CD4-positive, alpha-beta T cell (primary cell): ENCODE data around the gene OSBPL10. TPM values are rescaled to one million over a fixed set of nuclear protein-coding genes. Genes with fewer than 3 reads are reported as not detected.

Experiments
- ATAC-seq: fragments of 200-7000 bp; cut with Tn5 transposase; one replicate; pipeline ENCODE4 v1.10.0; 2022; ENCODE audit warnings: mild to moderate bottlenecking; ENCODE audit not compliant: poor library complexity
- CTCF ChIA-PET: fragments of 350-600 bp; sonication (Branson Sonifier 250); formaldehyde crosslinking; loops from one replicate; lab custom pipeline; 2021; ENCODE audit warnings: antibody characterized with exemption, inconsistent platforms; lab: Charles Lee
- POLR2A ChIA-PET: fragments of 350-600 bp; sonication (Branson Sonifier 250); formaldehyde crosslinking; loops from one replicate; lab custom pipeline; 2021; ENCODE audit warnings: antibody characterized with exemption, inconsistent platforms; lab: Charles Lee
- DNase-seq, 14 experiments: peaks; one replicate each; pipeline ENCODE4 v3.0.0-alpha.2; 2013 to 2020; ENCODE audit warnings: mixed read lengths in 2 of 14
- H3K27ac ChIP-seq, 2 donors: one replicate each; pipeline versions ENCODE4 v1.5.1 to v1.7.0; 2013; ENCODE audit warnings: low read length in 2 of 2, low read depth in 1 of 2, mild to moderate bottlenecking in 1 of 2
- H3K27me3 ChIP-seq, 2 experiments: 1 replicate in 1 of 2; 2 replicates in 1 of 2; pipeline versions ENCODE4 v1.6.1 to v1.7.0; 2013; ENCODE audit warnings: low read length in 2 of 2, control low read depth in 1 of 2, mild to moderate bottlenecking in 1 of 2, moderate library complexity in 1 of 2; ENCODE audit not compliant: insufficient read depth in 2 of 2, control insufficient read depth in 1 of 2
- H3K36me3 ChIP-seq: one replicate; pipeline ENCODE4 v1.6.1; 2013; ENCODE audit warnings: low read length, control low read depth; ENCODE audit not compliant: insufficient read depth
- H3K4me1 ChIP-seq: one replicate; pipeline ENCODE4 v1.6.1; 2013; ENCODE audit warnings: low read length, control low read depth; ENCODE audit not compliant: insufficient read depth
- H3K4me3 ChIP-seq: one replicate; pipeline ENCODE4 v1.5.1; 2013; ENCODE audit warnings: mild to moderate bottlenecking, low read length, moderate library complexity
- H3K9me3 ChIP-seq, 2 experiments: 1 replicate in 1 of 2; 2 replicates in 1 of 2; pipeline versions ENCODE4 v1.6.1 to v1.7.0; 2013; ENCODE audit warnings: low read length in 2 of 2, mild to moderate bottlenecking in 2 of 2, control low read depth in 1 of 2, moderate library complexity in 1 of 2; ENCODE audit not compliant: control insufficient read depth in 1 of 2, insufficient read depth in 1 of 2
- H3K27ac Mint-ChIP-seq: one replicate; pipeline ENCODE4 v1.8.0; 2020; ENCODE audit warnings: mixed read lengths
- H3K27me3 Mint-ChIP-seq: one replicate; pipeline ENCODE4 v1.8.0; 2021; ENCODE audit warnings: mixed read lengths
- H3K36me3 Mint-ChIP-seq: one replicate; pipeline ENCODE4 v1.8.0; 2021; ENCODE audit warnings: low read depth, mixed read lengths
- H3K4me1 Mint-ChIP-seq: one replicate; pipeline ENCODE4 v1.8.0; 2021; ENCODE audit warnings: low read depth, mixed read lengths
- H3K4me3 Mint-ChIP-seq: one replicate; pipeline ENCODE4 v1.8.0; 2020; ENCODE audit warnings: mild to moderate bottlenecking, mixed read lengths
- H3K9me3 Mint-ChIP-seq: one replicate; pipeline ENCODE4 v1.8.0; 2020; ENCODE audit warnings: mixed read lengths
- CTCF ChIP-seq: fragments of 200-600 bp; IDR thresholded peaks from one replicate; pipeline ENCODE4 v1.8.0; 2022; ENCODE audit warnings: antibody characterized with exemption, mild to moderate bottlenecking
- intact Hi-C, 2 experiments: fragments of 100-400 bp; cut with DNase I in 1 of 2; cut with micrococcal nuclease in 1 of 2; formaldehyde crosslinking; loops; one replicate each; pipeline versions ENCODE4 v1.15.1 to v1.9.0; 2023 to 2025; cut with DNase I, micrococcal nuclease
- total RNA-seq, 174 experiments: library from RNA in 2 of 174; stranded (reverse) in 2 of 174; gene quantifications; one replicate each; pipeline ENCODE4 v1.2.3 and lab custom pipeline; 2021 to 2026

The OSBPL10 gene
- total RNA-seq, 2 experiments from 2014 or later: not detected

GRCh38 chr3:31680072-31680870, 300.8 kb downstream of the OSBPL10 start:
- CTCF ChIA-PET: no interaction called here
- no peak for ATAC-seq
- H3K36me3 ChIP-seq: no peaks in the 10 kb centered on the region

GRCh38 chr3:31676556-31676955, 304.5 kb downstream of the OSBPL10 start:
- Mint-ChIP-seq H3K9me3 (no peaks in the 10 kb centered on the region), H3K27me3 (no peaks in the 10 kb centered on the region), H3K4me1 (no peaks in the 10 kb centered on the region), H3K4me3 (no peak overlapping the region), H3K36me3 (no peaks in the 10 kb centered on the region), H3K27ac (no peak overlapping the region)
- Histone ChIP-seq H3K36me3 (no peaks in the 10 kb centered on the region), H3K27ac (no peak overlapping the region), H3K4me1 (no peaks in the 10 kb centered on the region), H3K9me3 (no peaks in the 10 kb centered on the region), H3K4me3 (no peak overlapping the region), H3K27me3 (no peaks in the 10 kb centered on the region)
- ATAC-seq (no peak), DNase-seq (no peak)
- intact Hi-C loops: no loop called here
- POLR2A ChIA-PET: no interaction called here
- CTCF ChIA-PET: interaction anchor here (1.2 kb wide), 1 partner anchor 9 kb away, joined by 3 read pairs; no protein-coding TSS in a partner anchor
- no peak for TF ChIP-seq CTCF

More at GRCh38 chr3:31680072-31680870, 300.8 kb downstream of the OSBPL10 start:
- no peaks in the 10 kb centered on the region for H3K27me3 ChIP-seq
- no peaks in the 10 kb centered on the region for H3K4me1 Mint-ChIP-seq
- intact Hi-C loops: no loop called here
- no peak overlapping the region for H3K27ac Mint-ChIP-seq
- TF ChIP-seq CTCF: no peak
- no peak overlapping the region for H3K4me3 Mint-ChIP-seq
- no peaks in the 10 kb centered on the region for H3K9me3 ChIP-seq
- no peaks in the 10 kb centered on the region for H3K9me3 Mint-ChIP-seq
- no peak overlapping the region for H3K4me3 ChIP-seq
- POLR2A ChIA-PET: no interaction called here
- no peak overlapping the region for H3K27ac ChIP-seq
- DNase-seq: no peak
- H3K4me1 ChIP-seq: no peaks in the 10 kb centered on the region
- H3K36me3 Mint-ChIP-seq: no peaks in the 10 kb centered on the region
- no peaks in the 10 kb centered on the region for H3K27me3 Mint-ChIP-seq

- no peak overlapping the region for H3K4me3 Mint-ChIP-seq
- intact Hi-C loops: no loop called here
- no peak overlapping the region for H3K27ac ChIP-seq
- no peak for TF ChIP-seq CTCF
- H3K4me1 ChIP-seq: no peaks in the 10 kb centered on the region
- ATAC-seq (no peak), DNase-seq (no peak)
- H3K27me3 ChIP-seq: no peaks in the 10 kb centered on the region
- ChIA-PET CTCF (no interaction called here), POLR2A (interaction anchor here (0.6 kb wide), 1 partner anchor 26 kb away, joined by 3 read pairs; no protein-coding TSS in a partner anchor)
- no peaks in the 10 kb centered on the region for H3K9me3 Mint-ChIP-seq
- no peaks in the 10 kb centered on the region for H3K36me3 Mint-ChIP-seq
- H3K36me3 ChIP-seq: no peaks in the 10 kb centered on the region
- no peak overlapping the region for H3K4me3 ChIP-seq
- no peaks in the 10 kb centered on the region for H3K9me3 ChIP-seq
- no peak overlapping the region for H3K27ac Mint-ChIP-seq
- H3K4me1 Mint-ChIP-seq: no peaks in the 10 kb centered on the region
- H3K27me3 Mint-ChIP-seq: no peaks in the 10 kb centered on the region
Measured at GRCh38 chr3:31673950-31674349, 307.1 kb downstream of the OSBPL10 start.
